Fibroblast of skin of scalp (primary cell): Measurements from ENCODE around the gene CARNS1.

Experiments used
- DNase-seq: peaks from one replicate; pipeline ENCODE4 v3.0.0-alpha.2; 2013

CARNS1 gene

DNA sequence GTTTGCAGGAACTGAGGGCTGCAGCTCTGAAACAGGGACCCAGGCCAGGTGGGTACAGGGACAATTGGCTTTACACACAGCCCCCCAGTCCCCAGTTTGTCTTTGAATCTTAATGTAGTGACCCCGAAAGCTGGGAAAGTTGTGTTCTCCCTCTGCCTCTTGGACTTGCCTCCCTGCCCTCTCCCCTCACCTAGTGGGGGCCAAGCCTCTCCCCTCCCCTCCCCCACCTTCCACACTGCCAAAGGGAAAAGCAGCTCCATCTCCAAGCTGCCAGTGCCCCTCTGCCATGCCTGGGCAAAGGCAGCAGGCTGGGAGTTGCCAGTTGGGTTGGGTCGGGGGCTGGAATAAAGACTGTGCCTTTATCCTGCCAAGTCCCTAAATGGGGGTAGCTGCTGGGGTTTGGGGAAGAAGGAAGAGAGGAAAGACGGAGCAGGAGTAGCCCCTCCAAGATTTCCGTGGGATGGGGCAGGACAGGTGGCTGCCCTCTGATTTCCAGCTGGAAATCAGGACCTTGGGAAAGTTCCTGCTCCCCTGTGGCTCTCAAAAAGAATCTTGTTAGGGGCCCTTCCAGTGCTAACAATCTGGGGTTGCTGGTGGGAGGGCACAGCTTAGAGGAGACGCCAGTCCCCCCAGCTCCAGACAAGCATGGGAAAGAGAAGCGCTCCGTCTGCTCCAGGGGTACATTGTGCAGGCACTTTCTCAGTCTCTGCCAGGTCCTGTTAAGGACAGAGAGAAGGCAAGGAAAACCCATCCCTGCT lies 39.2 kb upstream of the CARNS1 start:
- no peak for DNase-seq

DNA sequence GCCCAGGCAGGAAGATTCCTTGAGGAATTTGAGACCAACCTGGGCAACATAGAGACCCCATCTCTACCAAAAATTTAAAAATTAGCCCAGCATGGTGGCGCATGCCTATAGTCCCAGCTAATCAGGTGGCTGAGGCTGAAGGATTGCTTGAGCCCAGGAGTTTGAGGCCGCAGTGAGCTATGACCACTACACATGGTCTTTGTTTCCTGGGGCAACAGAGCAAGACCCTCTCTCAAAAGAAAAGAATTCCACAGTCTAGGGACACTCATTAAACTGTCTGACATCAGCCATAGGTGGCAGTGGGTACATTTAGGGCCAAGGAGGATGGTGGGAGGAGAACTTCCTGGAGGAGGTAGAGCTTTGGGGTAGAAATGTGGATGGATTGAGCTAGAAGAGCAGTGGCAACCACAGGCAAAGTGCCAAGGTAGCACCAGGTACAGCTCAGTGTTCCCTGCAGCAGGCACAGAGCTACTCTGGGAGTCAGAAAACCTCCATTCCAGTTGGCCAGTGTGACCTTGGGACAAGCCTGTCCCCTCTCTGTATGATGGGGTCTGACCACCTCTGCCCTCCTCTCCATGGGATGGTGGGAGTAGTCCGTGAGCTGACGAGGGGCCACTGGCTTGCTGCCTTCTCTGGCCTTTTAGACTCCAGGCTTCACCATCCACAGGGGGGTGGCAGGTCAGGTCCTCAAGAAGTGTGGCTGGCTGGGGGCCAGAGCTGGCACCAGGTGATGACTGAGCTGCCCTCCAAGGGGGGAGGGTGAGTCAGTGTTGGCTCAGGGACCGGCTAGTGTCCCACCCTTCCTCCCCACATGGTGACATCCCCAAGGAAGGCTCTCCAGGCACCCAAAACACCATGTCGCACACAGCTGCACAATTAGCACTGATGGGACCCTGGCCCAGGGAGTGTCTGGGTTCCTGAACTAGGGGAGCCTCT lies 38.3 kb upstream of the CARNS1 start:
- no peak for DNase-seq

GRCh38 chr11:67378544-67378943 lies 36.9 kb upstream of the CARNS1 start:
- no peak for DNase-seq

- no peak for DNase-seq
Observed at GRCh38 chr11:67379061-67380058, 36.1 kb upstream of the CARNS1 start.

DNA sequence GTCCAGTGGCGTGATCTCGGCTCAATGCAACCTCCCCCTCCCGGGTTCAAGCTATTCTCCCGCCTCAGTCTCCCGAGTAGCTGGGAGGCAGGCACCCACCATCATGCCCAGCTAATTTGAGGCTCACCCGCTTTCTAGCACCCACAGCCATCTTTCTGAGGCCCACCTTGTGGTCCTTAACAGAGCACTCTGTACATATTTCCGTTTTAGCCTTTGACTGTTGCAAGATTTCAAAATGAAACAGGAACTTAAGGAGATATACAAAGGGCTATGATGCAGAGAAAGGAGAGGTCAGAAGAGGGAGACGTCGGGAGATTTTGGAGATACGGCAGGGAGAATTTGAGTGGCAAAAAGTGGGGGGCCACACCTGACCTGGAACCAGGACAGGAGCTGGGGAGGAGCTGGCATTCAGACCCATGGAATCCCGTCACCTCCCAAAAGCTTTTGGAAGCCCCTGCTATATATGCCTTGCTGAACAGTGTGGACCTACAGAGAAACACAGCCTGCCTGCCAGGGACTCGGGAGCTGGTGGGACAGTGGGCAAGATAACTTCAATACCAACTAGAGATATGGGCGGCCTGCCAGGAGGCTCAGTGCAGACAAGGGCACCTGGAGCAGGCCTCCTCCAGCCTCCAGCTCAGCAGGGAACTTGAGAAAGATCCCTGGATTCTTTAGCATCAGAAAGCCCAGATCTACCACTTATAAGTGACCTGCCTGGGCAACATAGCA lies 34.1 kb upstream of the CARNS1 start:
- no peak for DNase-seq

DNA sequence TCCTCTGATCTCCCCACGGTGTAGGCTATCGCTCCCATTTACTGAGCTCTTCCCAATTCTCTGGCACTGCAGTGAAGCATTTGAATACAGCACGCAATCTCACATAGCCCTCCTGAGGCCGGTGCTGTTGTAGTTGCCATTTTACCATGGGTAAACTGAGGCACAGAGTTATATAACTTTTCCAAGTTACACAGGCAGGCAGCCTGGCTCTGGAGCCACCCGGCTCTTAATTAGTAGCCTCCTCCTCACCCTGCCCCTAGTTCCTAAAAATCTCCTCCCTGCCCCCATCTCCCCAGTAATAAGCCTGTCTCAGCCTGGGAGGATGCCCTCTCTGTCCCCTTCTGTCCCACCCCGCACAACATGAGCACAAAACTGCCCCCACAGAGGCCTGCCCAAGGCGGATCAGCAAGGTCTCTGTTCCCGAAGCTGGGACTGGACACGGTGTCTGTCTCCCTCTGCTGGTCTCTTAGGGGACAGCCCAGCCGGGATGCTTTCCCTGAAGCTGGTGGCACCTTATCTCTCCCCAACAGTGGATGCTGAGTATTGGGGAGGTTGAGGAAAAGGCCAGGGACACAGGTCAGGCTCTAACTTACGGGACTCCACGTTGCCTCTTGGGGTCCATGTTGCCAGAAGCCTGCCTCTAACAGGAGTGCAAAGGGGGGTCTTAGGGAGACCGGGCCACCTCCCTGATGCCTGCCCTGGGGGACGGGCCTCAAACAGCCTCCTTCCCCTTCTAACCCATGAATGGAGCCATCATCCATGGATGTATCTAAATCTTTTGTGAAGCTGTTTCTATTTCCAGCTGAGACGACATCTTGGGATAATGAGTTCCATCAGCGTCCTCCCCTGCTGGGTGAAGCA lies 33.0 kb upstream of the CARNS1 start:
- DNase-seq, result peak; percentile 79

DNA sequence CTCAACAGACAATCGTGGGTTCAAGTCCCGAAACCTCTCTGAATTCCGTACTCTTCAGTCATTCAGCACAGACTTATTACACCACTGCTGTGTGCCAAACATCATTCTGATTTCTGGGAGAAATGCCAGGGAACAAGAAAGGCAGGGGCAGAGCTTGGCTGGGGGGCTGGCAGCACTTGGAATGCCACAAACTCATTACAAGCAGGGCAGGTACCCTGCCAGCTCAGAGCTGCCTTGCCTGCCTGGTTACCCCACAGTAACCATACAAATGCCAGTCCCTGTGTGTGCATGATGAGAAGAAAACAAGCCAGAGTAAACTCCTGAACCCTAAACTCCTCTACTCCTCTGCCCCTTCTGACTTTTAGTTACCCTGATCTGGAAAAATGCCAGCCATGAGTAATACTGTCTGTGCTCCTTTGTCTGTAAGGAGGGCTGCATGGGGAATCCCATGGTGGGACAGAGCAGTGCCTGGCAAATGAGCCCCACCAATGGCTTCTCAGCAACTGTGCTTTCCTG lies 30.6 kb upstream of the CARNS1 start:
- DNase-seq, result peak; percentile 67

DNA sequence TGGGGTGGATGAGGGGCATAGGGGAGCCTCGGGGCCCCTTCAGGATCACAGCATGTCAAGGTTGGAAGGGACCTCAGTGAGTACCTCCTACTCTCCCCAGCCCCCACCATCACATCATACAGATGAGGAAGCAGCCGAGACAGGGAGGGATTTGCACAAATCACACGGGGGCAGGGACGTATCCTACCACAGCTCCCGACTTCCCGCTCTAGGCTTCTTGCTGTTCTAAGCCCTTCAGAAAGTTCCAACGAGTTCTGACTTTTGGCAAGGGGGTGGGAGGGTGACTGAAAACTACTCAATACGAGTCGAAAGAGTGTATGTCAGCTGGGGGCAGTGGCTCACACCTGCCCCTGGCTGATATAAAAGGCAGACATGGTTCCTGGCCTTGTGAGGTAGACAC lies 28.4 kb upstream of the CARNS1 start:
- DNase-seq, result no peak

DNA sequence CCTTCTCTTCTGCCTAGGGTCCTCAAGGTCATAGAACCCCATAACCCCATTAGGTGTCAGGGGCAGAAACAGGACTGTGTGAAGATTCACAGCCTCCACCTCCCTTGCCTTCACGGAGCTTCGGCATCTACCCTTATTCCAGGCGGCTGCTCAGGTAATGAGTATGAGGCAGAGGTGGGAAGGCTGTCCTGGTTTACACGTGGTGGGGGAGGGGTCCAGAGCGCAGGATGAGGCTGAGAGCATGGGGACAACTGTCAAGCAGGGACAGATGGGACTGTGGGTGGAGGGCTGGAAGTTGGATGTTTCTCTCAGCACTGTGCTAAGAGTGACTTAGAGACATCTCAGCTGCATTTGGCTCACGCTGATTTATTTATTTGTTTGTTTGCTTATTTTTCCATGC lies 28.0 kb upstream of the CARNS1 start:
- DNase-seq, result no peak

- DNase-seq, result no peak
Observed at GRCh38 chr11:67389477-67389876, 26.0 kb upstream of the CARNS1 start.

GRCh38 chr11:67390947-67391303 lies 24.6 kb upstream of the CARNS1 start:
- DNase-seq, result no peak

DNA sequence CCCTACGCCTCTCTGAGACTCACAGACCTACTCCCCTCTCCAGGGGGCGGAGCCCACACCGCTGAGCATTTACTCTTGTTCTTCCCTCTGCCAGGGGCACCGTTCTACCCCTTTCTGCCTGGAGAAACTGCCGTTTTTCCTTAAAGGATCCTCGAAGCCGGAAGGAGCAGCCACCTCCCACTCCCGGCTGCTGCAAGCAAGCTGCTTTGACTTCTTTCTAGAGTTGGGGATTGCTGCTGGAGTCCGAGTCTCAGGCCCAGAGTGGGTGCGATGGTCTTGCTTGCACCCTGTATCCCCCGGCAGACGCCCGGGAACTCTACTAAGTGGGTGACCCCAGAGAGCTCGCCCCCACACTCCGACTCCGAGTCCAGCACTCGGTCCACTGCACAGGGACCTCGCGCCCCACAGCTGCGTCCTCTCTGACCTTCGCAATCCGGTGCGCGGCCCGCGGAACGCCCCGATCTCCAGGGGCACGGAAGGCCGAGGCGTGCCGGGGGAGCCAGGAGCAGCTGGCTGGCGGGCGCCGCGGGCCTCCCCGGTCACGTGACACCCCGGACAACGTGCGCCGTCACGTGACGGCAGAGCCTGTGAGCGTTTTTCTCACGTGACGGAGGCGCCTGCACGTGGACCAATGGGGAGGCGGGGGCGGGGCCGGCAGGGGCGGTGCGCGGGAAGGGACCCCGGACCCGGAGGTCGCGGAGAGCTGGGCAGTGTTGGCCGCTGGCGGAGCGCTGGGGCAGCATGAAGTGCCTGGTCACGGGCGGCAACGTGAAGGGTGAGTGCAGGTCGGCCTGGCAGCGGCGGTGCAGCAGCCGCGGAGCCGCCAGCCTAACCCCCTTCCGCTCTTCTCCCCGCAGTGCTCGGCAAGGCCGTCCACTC lies 23.9 kb upstream of the CARNS1 start, which contains the start of gene RAD9A:
Gene RAD9A, plus strand, starts transcription at position 683 of the 879 bp plus-strand sequence. Its CDS starts 59 bp downstream, at position 742.
- peak; percentile 95 for DNase-seq

- no peak for DNase-seq
Observed at GRCh38 chr11:67392183-67392715, 23.2 kb upstream of the CARNS1 start.

DNA sequence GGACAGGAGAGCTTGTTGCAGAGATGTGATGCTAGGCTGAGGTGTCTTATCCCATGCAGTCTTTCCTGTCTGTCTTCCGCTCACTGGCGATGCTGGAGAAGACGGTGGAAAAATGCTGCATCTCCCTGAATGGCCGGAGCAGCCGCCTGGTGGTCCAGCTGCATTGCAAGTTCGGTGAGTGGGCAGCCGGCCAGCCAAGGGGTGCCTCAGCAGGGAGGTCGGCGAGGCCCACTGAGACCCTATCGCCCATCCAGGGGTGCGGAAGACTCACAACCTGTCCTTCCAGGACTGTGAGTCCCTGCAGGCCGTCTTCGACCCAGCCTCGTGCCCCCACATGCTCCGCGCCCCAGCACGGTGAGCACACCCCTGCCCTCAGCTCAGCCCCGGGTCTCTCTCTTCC lies 22.0 kb upstream of the CARNS1 start:
- no peak for DNase-seq

DNA sequence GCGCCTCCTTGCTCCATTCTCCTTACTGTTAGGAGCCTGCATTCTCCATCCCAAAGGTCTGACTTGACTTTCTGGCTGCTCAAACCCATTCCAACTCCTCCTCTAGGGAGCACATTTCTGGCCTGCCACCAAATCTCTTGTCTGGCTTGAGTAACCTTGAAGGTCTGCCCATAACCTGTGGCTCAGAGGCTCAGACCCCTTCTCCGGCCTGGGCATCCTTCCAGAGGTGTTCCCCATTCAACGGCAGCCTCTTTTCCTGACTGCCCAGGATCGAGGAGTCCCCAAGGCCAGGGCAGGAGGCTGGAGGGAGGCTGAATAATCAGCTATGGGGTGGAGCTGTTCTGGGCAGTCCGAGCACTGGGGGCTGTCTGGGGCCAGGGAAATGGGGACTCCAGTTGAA lies 21.5 kb upstream of the CARNS1 start:
- DNase-seq, result no peak

- DNase-seq, result no peak
Observed at GRCh38 chr11:67395555-67396258, 19.8 kb upstream of the CARNS1 start.

- DNase-seq, result no peak
Observed at GRCh38 chr11:67396259-67396581, 19.3 kb upstream of the CARNS1 start.

- no peak for DNase-seq
Observed at GRCh38 chr11:67396587-67397389, 18.7 kb upstream of the CARNS1 start.
